WTC11 (cell line): ENCODE measurements around the gene CCS. TPM values are rescaled to one million over a fixed set of nuclear protein-coding genes. Genes with fewer than 3 reads are reported as not detected.

Experiments used
- AFF4 ChIP-seq: sonication (generic); formaldehyde crosslinking; IDR thresholded peaks from 2 replicates; pipeline ENCODE4 v1.8.1; 2023; ENCODE audit warnings: mild to moderate bottlenecking, missing genetic modification reagents, borderline replicate concordance
- ARID4B ChIP-seq: sonication (generic); formaldehyde crosslinking; IDR thresholded peaks from 2 replicates; pipeline ENCODE4 v1.8.0; 2023; ENCODE audit warnings: missing genetic modification reagents, mild to moderate bottlenecking, borderline replicate concordance
- ATF1 ChIP-seq: sonication (generic); formaldehyde crosslinking; IDR thresholded peaks from 2 replicates; pipeline ENCODE4 v1.8.1; 2023; ENCODE audit warnings: mild to moderate bottlenecking, moderate library complexity, missing genetic modification reagents
- E2F5 ChIP-seq: sonication (generic); formaldehyde crosslinking; IDR thresholded peaks from 2 replicates; pipeline ENCODE4 v1.8.1; 2022; ENCODE audit warnings: mild to moderate bottlenecking, moderate library complexity, missing genetic modification reagents
- ELF4 ChIP-seq: sonication (generic); formaldehyde crosslinking; IDR thresholded peaks from 2 replicates; pipeline ENCODE4 v1.8.1; 2022; ENCODE audit warnings: low read depth, mild to moderate bottlenecking, moderate library complexity, missing genetic modification reagents
- ESRRA ChIP-seq: sonication (generic); formaldehyde crosslinking; IDR thresholded peaks from 2 replicates; pipeline ENCODE4 v1.8.1; 2022; ENCODE audit warnings: mild to moderate bottlenecking, missing genetic modification reagents, borderline replicate concordance
- JUN ChIP-seq: sonication (generic); formaldehyde crosslinking; IDR thresholded peaks from 2 replicates; pipeline ENCODE4 v1.8.0; 2023; ENCODE audit warnings: mild to moderate bottlenecking, missing genetic modification reagents
- MYBL2 ChIP-seq: sonication (generic); formaldehyde crosslinking; IDR thresholded peaks from 2 replicates; pipeline ENCODE4 v1.8.1; 2023; ENCODE audit warnings: mild to moderate bottlenecking, moderate library complexity, missing genetic modification reagents
- NFYB ChIP-seq: sonication (generic); formaldehyde crosslinking; conservative IDR thresholded peaks from 2 replicates; pipeline ENCODE4 v1.8.0; 2022; ENCODE audit warnings: low read depth, missing genetic modification reagents
- RELA ChIP-seq: sonication (generic); formaldehyde crosslinking; IDR thresholded peaks from 2 replicates; pipeline ENCODE4 v1.8.1; 2022; ENCODE audit warnings: missing genetic modification reagents, mild to moderate bottlenecking, borderline replicate concordance
- RORB ChIP-seq: fragments of 250-450 bp; sonication (Bioruptor Pico); IDR thresholded peaks from 2 replicates; pipeline ENCODE4 v1.9.0; 2021; ENCODE audit warnings: mild to moderate bottlenecking
- SMAD4 ChIP-seq: sonication (generic); formaldehyde crosslinking; IDR thresholded peaks from 2 replicates; pipeline ENCODE4 v1.8.0; 2022; ENCODE audit warnings: mild to moderate bottlenecking, missing genetic modification reagents
- SOX15 ChIP-seq: fragments of 250-450 bp; sonication (Bioruptor Pico); IDR thresholded peaks from 2 replicates; pipeline ENCODE4 v1.9.0; 2021; ENCODE audit warnings: mild to moderate bottlenecking
- STAT6 ChIP-seq: sonication (generic); formaldehyde crosslinking; conservative IDR thresholded peaks from 2 replicates; pipeline ENCODE4 v1.8.1; 2023; ENCODE audit warnings: mild to moderate bottlenecking, low read depth, missing genetic modification reagents, moderate library complexity
- TEAD4 ChIP-seq: sonication (generic); formaldehyde crosslinking; IDR thresholded peaks from 2 replicates; pipeline ENCODE4 v1.8.0; 2022; ENCODE audit warnings: mild to moderate bottlenecking, missing genetic modification reagents
- ZNF121 ChIP-seq: sonication (generic); formaldehyde crosslinking; IDR thresholded peaks from 2 replicates; pipeline ENCODE4 v1.8.0; 2023; ENCODE audit warnings: missing genetic modification reagents
- ZNF219 ChIP-seq: sonication (generic); formaldehyde crosslinking; IDR thresholded peaks from 2 replicates; pipeline ENCODE4 v1.8.0; 2023; ENCODE audit warnings: missing genetic modification reagents, mild to moderate bottlenecking, borderline replicate concordance
- total RNA-seq: library from RNA; stranded (reverse); gene quantifications from 3 replicates; pipeline ENCODE4 v1.2.3, GENCODE V29; 2021
- TF ChIP-seq, protein P1 (sequence below): sonication (generic); formaldehyde crosslinking; IDR thresholded peaks from 2 replicates; pipeline ENCODE4 v1.8.0; 2023; ENCODE audit warnings: mild to moderate bottlenecking, missing genetic modification reagents
- TF ChIP-seq, protein P2 (sequence below): sonication (generic); formaldehyde crosslinking; IDR thresholded peaks from 2 replicates; pipeline ENCODE4 v1.8.0; 2022; ENCODE audit warnings: mild to moderate bottlenecking, missing genetic modification reagents

CCS gene
- total RNA-seq, 1 experiment from 2014 or later, result 35.9 TPM

GRCh38 chr11:66638177-66639065, 45.4 kb downstream of the CCS start, which contains the start of gene RBM4 (continued):
- TF ChIP-seq SMAD4 (CRISPR knock-in tag) (no peak), ARID4B (CRISPR knock-in tag) (peak; percentile 64; the same call in 1 of the 2 replicates), AFF4 (CRISPR knock-in tag) (no peak), SOX15 (no peak), ELF4 (CRISPR knock-in tag) (no peak), RORB (CRISPR knock-in tag) (no peak), MYBL2 (CRISPR knock-in tag) (peak; percentile 87), TEAD4 (CRISPR knock-in tag) (no peak), JUN (CRISPR knock-in tag) (no peak; the same call in 1 of the 2 replicates), STAT6 (no peak), ZNF219 (CRISPR knock-in tag) (no peak), ATF1 (no peak), ZNF121 (CRISPR knock-in tag) (no peak), ESRRA (CRISPR knock-in tag) (no peak), NFYB (CRISPR knock-in tag) (peak; percentile 88), E2F5 (CRISPR knock-in tag) (no peak), RELA (CRISPR knock-in tag) (no peak)
- TF ChIP-seq, protein P1, sequence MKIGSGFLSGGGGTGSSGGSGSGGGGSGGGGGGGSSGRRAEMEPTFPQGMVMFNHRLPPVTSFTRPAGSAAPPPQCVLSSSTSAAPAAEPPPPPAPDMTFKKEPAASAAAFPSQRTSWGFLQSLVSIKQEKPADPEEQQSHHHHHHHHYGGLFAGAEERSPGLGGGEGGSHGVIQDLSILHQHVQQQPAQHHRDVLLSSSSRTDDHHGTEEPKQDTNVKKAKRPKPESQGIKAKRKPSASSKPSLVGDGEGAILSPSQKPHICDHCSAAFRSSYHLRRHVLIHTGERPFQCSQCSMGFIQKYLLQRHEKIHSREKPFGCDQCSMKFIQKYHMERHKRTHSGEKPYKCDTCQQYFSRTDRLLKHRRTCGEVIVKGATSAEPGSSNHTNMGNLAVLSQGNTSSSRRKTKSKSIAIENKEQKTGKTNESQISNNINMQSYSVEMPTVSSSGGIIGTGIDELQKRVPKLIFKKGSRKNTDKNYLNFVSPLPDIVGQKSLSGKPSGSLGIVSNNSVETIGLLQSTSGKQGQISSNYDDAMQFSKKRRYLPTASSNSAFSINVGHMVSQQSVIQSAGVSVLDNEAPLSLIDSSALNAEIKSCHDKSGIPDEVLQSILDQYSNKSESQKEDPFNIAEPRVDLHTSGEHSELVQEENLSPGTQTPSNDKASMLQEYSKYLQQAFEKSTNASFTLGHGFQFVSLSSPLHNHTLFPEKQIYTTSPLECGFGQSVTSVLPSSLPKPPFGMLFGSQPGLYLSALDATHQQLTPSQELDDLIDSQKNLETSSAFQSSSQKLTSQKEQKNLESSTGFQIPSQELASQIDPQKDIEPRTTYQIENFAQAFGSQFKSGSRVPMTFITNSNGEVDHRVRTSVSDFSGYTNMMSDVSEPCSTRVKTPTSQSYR, result 0 out of 2 replicates have a peak, but pooled peaks have one; percentile 24
- TF ChIP-seq, protein P2, sequence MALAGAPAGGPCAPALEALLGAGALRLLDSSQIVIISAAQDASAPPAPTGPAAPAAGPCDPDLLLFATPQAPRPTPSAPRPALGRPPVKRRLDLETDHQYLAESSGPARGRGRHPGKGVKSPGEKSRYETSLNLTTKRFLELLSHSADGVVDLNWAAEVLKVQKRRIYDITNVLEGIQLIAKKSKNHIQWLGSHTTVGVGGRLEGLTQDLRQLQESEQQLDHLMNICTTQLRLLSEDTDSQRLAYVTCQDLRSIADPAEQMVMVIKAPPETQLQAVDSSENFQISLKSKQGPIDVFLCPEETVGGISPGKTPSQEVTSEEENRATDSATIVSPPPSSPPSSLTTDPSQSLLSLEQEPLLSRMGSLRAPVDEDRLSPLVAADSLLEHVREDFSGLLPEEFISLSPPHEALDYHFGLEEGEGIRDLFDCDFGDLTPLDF (CRISPR knock-in tag), result no peak
